SK-N-SH (cell line): ENCODE data around the gene COP1.

Experiments
- CTCF ChIP-seq: fragments of 200-600 bp; sonication (generic); IDR thresholded peaks from 2 replicates; pipeline ENCODE4 v1.6.1; 2017; ENCODE audit warnings: antibody characterized with exemption, mild to moderate bottlenecking, moderate library complexity
- ELF1 ChIP-seq: IDR thresholded peaks from 2 replicates; pipeline ENCODE4 v1.4.0; 2012
- EZH2phosphoT487 ChIP-seq: fragments of 200-600 bp; sonication (generic); IDR thresholded peaks from 2 replicates; pipeline ENCODE4 v1.6.1; 2017; ENCODE audit warnings: low read depth, mixed run types, mild to moderate bottlenecking, antibody characterized with exemption, moderate library complexity, borderline replicate concordance
- IRF3 ChIP-seq: fragments of 150-350 bp; IDR thresholded peaks from 2 replicates; pipeline ENCODE4 v1.6.1; 2016; ENCODE audit warnings: mild to moderate bottlenecking, low read depth, low read length
- JUND ChIP-seq: IDR thresholded peaks from 2 replicates; pipeline ENCODE4 v1.4.0; 2012
- MAX ChIP-seq: IDR thresholded peaks from 2 replicates; pipeline ENCODE4 v1.4.0; 2012; ENCODE audit warnings: low read depth
- POLR2AphosphoS5 ChIP-seq: IDR thresholded peaks from 2 replicates; pipeline ENCODE4 v1.6.1; 2012; ENCODE audit warnings: low read depth, low read length
- RCOR1 ChIP-seq: fragments of 150-350 bp; IDR thresholded peaks from 2 replicates; pipeline ENCODE4 v1.6.1; 2017; ENCODE audit warnings: antibody characterized with exemption, low read length
- RFX5 ChIP-seq: IDR thresholded peaks from 2 replicates; pipeline ENCODE4 v1.6.1; 2012; ENCODE audit warnings: mild to moderate bottlenecking, improper control_type of control experiment, low read length
- RXRA ChIP-seq: IDR thresholded peaks from 2 replicates; pipeline ENCODE4 v1.4.0; 2012; ENCODE audit warnings: low read depth, mild to moderate bottlenecking, borderline replicate concordance

GRCh38 chr1:175941164-175941563 lies 265.9 kb downstream of the COP1 start:
- TF ChIP-seq RCOR1 (no peak), IRF3 (no peak), EZH2phosphoT487 (no peak), CTCF (no peak), ELF1 (no peak), MAX (no peak), POLR2AphosphoS5 (no peak), JUND (no peak), RXRA (no peak), RFX5 (no peak)
